Body of pancreas (tissue), 4 donors: ENCODE results near the gene NCOR1. TPM values are rescaled to one million over a fixed set of nuclear protein-coding genes. Genes with fewer than 3 reads are reported as not detected.

Source experiments
- ATAC-seq: fragments of 150-250 bp; one replicate; pipeline ENCODE4 v1.9.1; 2016
- DNase-seq, 4 donors: peaks; one replicate each; pipeline ENCODE4 v3.0.0-alpha.2; 2019
- H3K27ac ChIP-seq, 4 donors: fragments of 200-600 bp; sonication (generic); 1 replicate in 3 of 4; 2 replicates in 1 of 4; pipeline versions ENCODE4 v1.5.1 to v1.6.1; 2016 to 2019; ENCODE audit warnings: mild to moderate bottlenecking in 1 of 4, mixed read lengths in 1 of 4, moderate library complexity in 1 of 4
- H3K27me3 ChIP-seq, 2 donors: fragments of 200-600 bp; sonication (generic); one replicate each; pipeline ENCODE4 v1.6.0; 2016; ENCODE audit warnings: mild to moderate bottlenecking in 1 of 2
- H3K36me3 ChIP-seq, 2 donors: fragments of 200-600 bp; sonication (generic); replicated peaks in 1 of 2; 2 replicates each; pipeline ENCODE4 v1.5.1; 2016; ENCODE audit warnings: low read depth in 2 of 2; ENCODE audit not compliant: insufficient read depth in 1 of 2
- H3K4me1 ChIP-seq: fragments of 200-600 bp; sonication (generic); one replicate; pipeline ENCODE4 v1.6.0; 2016
- H3K4me3 ChIP-seq, 2 donors: fragments of 200-600 bp; sonication (generic); 1 replicate in 1 of 2; 2 replicates in 1 of 2; pipeline ENCODE4 v1.5.1; 2016 to 2019
- H3K9me3 ChIP-seq, 3 donors: fragments of 200-600 bp; sonication (generic); 1 replicate in 2 of 3; 2 replicates in 1 of 3; pipeline ENCODE4 v1.5.1; 2016
- POLR2A ChIP-seq, 3 donors: fragments of 450-650 bp; IDR thresholded peaks; one replicate each; pipeline ENCODE4 v1.6.1; 2016; ENCODE audit warnings: antibody characterized with exemption in 3 of 3, mild to moderate bottlenecking in 2 of 3
- WGBS, 2 donors: methylation state at CpG; one replicate each; pipeline ENCODE4 v1.1.5; 2017; 5-methylcytosine and 5-hydroxymethylcytosine counted together
- intact Hi-C: fragments of 100-400 bp; cut with DNase I; formaldehyde crosslinking; loops from one replicate; pipeline ENCODE4 v1.15.1; 2023
- total RNA-seq, 2 donors: library from RNA; depleted of rRNA; stranded (reverse); fragments of >200 nt; gene quantifications; one replicate each; pipeline ENCODE4 v1.1.0, GENCODE V29; 2016
- TF ChIP-seq, protein P1 (sequence below), 7 experiments: fragments of 450-650 bp in 4 of 7; fragments of 200-600 bp in 3 of 7; sonication (generic) in 3 of 7; IDR thresholded peaks; one replicate each; pipeline ENCODE4 v1.5.1; 2016 to 2019; ENCODE audit warnings: antibody characterized with exemption in 7 of 7

NCOR1 gene
- total RNA-seq, 2 donors from 2014 or later, result 120 to 230 TPM

DNA sequence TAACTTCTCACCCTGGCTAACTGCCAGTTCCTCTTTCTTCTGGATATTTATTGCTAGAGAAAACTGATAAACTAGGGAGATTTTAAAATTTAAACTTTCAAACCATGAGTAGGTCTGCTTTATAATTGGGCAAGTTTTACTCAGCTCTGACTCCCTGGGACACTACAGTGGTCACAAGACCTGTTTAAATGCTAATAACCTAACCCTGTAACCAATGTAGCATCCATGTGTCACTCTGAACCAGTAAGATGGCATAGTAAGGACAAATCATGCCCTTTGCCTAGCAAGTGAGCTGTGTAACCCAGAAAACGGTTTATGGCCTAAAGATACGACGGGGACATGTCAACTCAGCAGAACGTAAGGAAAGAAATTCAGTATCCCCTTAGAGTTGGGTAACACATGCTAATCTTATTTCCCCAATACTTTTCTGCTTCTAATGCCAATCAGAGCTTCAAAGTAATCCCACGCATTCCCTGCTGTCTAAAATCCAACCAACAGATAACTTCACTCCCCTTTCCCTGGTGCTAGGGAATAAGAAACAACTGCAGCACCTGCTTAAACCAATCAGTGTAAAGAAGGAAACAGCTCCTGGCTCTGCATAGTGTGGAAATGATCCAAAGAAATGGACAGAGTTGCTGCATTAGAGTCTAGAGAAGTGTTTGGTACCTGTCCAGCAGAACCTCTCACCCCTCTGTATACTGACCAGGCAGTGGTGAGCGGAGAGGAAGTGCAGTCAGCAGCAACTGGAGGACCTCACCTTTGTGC, 85.7 kb downstream of the NCOR1 start:
- ATAC-seq (no peak), DNase-seq (no peak)
- H3K27ac ChIP-seq, result peak overlapping the region in 1 of 4 donors; percentile 7
- H3K4me3 ChIP-seq, result no peak overlapping the region
- no peaks in the 10 kb centered on the region for H3K9me3 ChIP-seq
- intact Hi-C loops, result no loop called here
- TF ChIP-seq, protein P1, sequence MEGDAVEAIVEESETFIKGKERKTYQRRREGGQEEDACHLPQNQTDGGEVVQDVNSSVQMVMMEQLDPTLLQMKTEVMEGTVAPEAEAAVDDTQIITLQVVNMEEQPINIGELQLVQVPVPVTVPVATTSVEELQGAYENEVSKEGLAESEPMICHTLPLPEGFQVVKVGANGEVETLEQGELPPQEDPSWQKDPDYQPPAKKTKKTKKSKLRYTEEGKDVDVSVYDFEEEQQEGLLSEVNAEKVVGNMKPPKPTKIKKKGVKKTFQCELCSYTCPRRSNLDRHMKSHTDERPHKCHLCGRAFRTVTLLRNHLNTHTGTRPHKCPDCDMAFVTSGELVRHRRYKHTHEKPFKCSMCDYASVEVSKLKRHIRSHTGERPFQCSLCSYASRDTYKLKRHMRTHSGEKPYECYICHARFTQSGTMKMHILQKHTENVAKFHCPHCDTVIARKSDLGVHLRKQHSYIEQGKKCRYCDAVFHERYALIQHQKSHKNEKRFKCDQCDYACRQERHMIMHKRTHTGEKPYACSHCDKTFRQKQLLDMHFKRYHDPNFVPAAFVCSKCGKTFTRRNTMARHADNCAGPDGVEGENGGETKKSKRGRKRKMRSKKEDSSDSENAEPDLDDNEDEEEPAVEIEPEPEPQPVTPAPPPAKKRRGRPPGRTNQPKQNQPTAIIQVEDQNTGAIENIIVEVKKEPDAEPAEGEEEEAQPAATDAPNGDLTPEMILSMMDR (IDR thresholded peaks at IDR 0.05), result no peak
- peaks cover 0 to 17% of the 10 kb centered on the region in 2 donors for H3K36me3 ChIP-seq
- H3K4me1 ChIP-seq, result peaks cover 7% of the 10 kb centered on the region
- no peaks in the 10 kb centered on the region for H3K27me3 ChIP-seq
- 79 to 90% methylated on average over 6 of the region's 6 CpGs for WGBS, 2 donors

DNA sequence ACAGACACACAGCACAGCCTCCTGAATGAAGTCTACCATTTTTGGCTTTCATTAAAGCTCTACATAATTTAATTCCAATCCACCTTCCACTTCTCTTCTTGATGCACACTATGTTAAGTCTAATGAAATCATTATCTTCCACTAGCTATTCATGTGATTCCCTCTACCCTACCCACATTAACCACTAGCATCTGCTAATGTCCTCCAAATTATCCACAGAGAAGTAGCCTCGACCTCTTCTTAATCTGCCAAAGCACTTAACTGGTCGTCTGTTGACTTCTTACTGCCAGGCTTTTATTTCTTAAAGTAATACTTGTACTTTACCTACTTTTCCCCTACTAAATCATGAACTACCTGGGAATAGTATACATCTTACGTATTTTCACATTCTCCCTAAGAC, 91.8 kb downstream of the NCOR1 start:
- H3K4me1 ChIP-seq, result no peaks in the 10 kb centered on the region
- no peak overlapping the region for H3K4me3 ChIP-seq
- DNase-seq (no peak), ATAC-seq (no peak)
- WGBS, 2 donors, result 92 to 95% methylated on average over 3 of the region's 3 CpGs
- no peak overlapping the region for H3K27ac ChIP-seq
- no peak for TF ChIP-seq POLR2A (IDR thresholded peaks at IDR 0.05)
- TF ChIP-seq, protein P1 (IDR thresholded peaks at IDR 0.05), result no peak
- intact Hi-C loops, result no loop called here
- peaks cover 0 to 11% of the 10 kb centered on the region in 2 donors for H3K36me3 ChIP-seq
- no peaks in the 10 kb centered on the region for H3K27me3 ChIP-seq
- no peaks in the 10 kb centered on the region for H3K9me3 ChIP-seq

DNA sequence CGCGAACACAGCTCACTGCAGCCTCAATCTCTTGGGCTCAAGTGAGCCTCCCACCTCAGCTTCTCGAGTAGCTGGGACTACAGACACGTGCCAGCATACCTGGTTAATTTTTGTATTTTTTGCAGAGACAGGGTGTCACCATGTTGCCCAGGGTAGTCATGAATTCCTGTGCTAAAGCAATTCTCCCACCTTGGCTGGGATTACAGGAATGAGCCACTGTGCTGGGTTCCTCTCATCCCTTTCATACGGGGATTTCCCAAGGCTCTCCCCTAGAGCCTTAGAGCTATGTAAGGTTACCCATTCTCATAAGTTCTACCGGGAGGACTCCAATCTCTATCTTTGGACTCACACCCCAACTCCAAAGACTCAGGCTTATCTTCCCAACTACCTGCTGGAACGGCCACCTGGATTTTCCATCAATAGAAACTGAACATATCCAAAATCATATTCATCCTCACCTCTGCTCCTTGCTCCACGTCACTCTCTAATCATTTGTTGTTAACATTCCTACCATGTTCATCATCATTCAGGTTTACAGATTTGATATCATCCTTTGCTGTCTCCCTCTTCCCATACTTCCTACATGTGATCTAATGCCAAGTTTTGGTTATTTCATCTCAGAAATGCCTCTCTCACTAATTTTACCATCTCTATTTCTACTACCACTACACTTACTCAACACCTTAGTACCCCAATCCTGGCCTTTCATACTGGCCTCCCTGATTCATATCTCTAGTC, 92.5 kb downstream of the NCOR1 start:
- H3K9me3 ChIP-seq, result no peaks in the 10 kb centered on the region
- intact Hi-C loops, result no loop called here
- H3K4me3 ChIP-seq, result no peak overlapping the region
- ATAC-seq (no peak), DNase-seq (no peak)
- H3K27me3 ChIP-seq, result no peaks in the 10 kb centered on the region
- TF ChIP-seq POLR2A (IDR thresholded peaks at IDR 0.05), result no peak
- TF ChIP-seq, protein P1 (IDR thresholded peaks at IDR 0.05), result no peak
- H3K36me3 ChIP-seq, result peaks cover 0 to 11% of the 10 kb centered on the region in 2 donors
- H3K4me1 ChIP-seq, result no peaks in the 10 kb centered on the region
- H3K27ac ChIP-seq, result no peak overlapping the region
- WGBS, 2 donors, result 92 to 94% methylated on average over 8 of the region's 8 CpGs

DNA sequence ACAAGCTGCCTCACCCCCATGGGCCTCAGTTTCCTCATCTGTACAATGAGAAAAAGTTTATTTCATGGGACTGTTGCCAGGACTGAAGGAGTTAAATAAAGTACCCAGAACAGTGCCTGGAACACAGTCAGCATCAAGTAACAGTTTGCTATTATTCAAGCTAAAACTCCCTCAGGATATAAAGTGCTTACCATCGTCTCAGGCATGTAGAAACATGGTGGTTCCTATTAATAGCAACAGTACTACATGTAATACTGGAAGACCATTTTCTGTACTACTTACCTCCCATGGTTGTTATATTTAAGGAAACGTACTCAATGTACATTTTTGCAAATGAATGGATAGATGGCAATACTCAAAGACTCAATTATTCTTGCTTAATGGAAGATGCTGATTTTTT, 93.4 kb downstream of the NCOR1 start:
- no peak for ATAC-seq
- no peaks in the 10 kb centered on the region for H3K27me3 ChIP-seq
- H3K4me3 ChIP-seq, result no peak overlapping the region
- WGBS, 2 donors, result 86 to 88% methylated on average over 2 of the region's 2 CpGs
- DNase-seq, result no peak
- H3K36me3 ChIP-seq, result peaks cover 0 to 16% of the 10 kb centered on the region in 2 donors
- no peak for TF ChIP-seq POLR2A (IDR thresholded peaks at IDR 0.05)
- TF ChIP-seq, protein P1 (IDR thresholded peaks at IDR 0.05), result no peak
- H3K27ac ChIP-seq, result no peak overlapping the region
- intact Hi-C loops, result no loop called here
- no peaks in the 10 kb centered on the region for H3K4me1 ChIP-seq
- no peaks in the 10 kb centered on the region for H3K9me3 ChIP-seq
